ENCODE data around the gene ATP8A2.

The ATP8A2 gene

GRCh38 chr13:25729201-25729600 is 357.4 kb downstream of the ATP8A2 start:
- no peak for DNase-seq (ENCODE audit: low read depth in 2 of 2)

DNA sequence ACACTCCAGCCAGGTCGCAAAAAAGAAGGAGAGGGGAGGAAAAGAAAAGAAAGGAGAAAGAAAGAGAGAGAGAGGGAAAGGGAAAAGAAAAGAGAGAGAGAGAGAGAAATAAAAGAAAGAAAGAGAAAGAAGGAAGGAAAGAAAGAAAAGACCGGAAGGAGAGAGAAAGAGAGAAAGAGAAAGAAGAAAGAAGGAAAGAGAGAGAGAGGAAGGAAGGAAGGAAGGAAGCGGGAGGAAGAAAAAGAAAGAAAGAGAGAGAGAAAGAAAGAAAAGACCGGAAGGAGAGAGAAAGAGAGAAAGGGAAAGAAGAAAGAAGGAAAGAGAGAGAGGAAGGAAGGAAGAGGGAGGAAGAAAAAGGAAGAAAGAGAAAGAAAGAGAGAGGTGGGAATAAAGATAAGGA is 359.3 kb downstream of the ATP8A2 start:
- no peak for DNase-seq (ENCODE audit: low read depth in 2 of 2)

DNA sequence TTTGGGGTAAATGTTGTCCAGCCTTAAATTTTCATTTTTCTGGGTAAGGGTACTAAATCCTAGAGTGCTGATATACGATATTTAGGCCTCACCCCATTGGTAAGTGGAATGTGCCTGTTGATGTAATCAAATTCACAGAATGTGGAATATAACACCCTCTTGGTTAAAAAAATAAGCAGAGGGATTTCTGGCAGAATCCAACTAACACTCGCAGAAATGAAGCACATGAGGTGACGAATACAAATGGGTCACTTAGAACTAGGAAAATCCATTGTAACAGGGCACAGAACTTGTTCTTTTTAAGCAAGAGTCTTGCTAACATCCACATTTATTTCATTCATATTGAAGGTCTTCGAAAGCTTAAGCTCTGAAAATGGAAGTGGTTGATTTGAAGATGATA is 359.8 kb downstream of the ATP8A2 start:
- no peak for DNase-seq (ENCODE audit: low read depth in 2 of 2)

DNA sequence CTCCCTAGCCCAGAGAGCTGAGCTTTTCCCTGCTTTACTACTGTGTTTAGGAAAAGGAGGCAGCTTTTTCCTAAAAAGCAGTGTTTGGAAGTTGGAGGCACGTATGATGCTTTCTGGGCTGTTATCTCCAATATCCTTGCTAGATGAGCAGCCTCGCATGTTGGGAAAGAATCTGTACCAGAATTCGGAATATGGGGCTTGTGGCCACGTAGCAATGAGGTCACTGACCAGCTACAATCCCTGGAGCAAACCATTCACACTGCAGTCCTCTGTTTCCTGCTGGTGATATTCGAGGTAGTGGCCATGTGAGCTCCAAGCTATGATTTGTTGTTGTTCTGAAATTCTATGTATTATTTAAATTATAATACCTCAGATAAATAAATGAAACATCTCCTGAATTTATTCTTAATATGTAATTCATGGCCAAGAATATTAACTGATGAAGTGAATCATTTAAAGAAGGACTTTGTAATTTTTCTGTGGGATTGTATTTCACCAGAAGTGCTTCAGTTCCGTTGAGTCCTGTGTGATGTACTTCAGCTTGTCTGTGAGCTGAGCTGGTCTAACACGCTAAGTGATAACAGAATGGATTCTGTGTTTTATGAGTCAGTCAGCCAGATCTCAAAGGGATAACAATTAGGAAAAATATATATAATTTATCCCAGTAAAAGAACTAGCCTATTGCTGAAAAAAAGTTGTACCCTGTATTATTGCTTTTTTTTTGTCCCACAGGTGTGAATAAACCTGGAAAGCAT is 360.5 kb downstream of the ATP8A2 start:
- DNase-seq (ENCODE audit: low read depth in 2 of 2), result no peak

DNA sequence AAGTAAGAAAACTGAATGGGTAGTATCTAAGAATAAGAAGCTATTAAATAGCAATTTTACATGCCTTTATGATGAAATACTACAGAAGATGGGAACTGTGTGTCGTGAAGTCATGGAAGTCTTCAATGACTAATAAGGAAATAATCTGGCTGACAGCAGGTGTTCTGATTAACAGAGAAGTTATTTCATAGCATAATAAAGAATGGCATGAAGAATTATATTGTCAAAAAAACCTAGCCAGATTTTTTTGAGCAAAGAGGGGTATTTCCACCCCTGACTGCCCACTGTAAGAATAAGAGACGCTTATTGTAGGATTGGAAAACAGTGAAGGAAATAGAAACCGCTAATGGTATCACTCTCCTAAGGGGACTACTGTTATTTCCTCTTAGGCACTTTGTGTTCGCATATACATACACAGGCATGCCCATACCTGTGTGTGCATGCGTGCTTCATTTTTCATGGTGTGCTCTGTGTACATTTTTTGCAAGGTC is 361.3 kb downstream of the ATP8A2 start:
- no peak for DNase-seq (ENCODE audit: low read depth in 2 of 2)

GRCh38 chr13:25733696-25734435 is 362.1 kb downstream of the ATP8A2 start:
- no peak for DNase-seq (ENCODE audit: low read depth in 2 of 2)

- DNase-seq (ENCODE audit: low read depth in 2 of 2), result no peak
These were observed 366.8 kb downstream of the ATP8A2 start for GRCh38 chr13:25738342-25739196.

- DNase-seq (ENCODE audit: low read depth in 2 of 2), result no peak
These were observed 367.6 kb downstream of the ATP8A2 start for GRCh38 chr13:25739376-25739775.

GRCh38 chr13:25741796-25742195 is 370.0 kb downstream of the ATP8A2 start:
- no peak for DNase-seq (ENCODE audit: low read depth in 2 of 2)

DNA sequence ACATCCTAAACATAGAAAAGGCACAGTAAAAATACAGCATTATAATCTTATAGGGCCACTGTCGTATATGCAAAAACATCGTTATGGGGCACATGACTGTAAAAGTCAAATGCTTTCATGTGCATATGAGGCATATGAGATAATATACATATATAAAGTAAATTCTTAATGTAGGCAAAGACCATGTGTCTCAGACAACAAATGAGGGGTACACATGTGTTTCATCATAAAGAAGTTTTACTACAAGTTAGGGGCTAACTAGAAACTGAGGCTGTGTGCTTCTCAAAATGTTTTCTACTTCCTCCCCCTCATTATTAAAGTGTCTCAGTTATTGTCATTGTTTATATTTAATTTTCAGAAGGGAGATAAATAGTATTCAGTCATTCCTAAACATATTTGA is 370.4 kb downstream of the ATP8A2 start:
- DNase-seq (ENCODE audit: low read depth in 2 of 2), result no peak

DNA sequence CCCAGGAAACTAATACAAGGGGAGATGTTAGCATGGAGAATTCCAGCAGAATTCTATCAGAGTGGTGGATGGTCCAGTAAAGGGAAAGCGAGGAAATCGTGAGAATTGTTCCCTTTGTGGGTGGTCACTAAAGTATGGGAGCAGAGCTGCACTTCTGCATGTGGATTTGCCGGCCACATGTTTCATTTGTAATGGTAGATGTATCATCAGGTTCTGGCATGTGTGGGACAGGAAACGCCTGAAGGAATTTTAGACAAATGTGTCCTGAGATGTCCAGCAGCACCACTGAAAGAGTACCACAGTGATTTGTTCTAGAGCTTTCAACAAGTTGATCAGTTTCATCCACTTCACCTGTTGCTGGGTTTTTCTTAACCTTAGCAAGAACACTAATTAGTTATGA is 371.6 kb downstream of the ATP8A2 start:
- no peak for DNase-seq (ENCODE audit: low read depth in 2 of 2)

- DNase-seq (ENCODE audit: low read depth in 2 of 2), result no peak
These were observed 372.4 kb downstream of the ATP8A2 start for GRCh38 chr13:25744178-25744577.

GRCh38 chr13:25746131-25746530 is 374.4 kb downstream of the ATP8A2 start:
- no peak for DNase-seq (ENCODE audit: low read depth in 2 of 2)

- no peak for DNase-seq (ENCODE audit: low read depth in 2 of 2)
These were observed 381.3 kb downstream of the ATP8A2 start for GRCh38 chr13:25752957-25753551.

DNA sequence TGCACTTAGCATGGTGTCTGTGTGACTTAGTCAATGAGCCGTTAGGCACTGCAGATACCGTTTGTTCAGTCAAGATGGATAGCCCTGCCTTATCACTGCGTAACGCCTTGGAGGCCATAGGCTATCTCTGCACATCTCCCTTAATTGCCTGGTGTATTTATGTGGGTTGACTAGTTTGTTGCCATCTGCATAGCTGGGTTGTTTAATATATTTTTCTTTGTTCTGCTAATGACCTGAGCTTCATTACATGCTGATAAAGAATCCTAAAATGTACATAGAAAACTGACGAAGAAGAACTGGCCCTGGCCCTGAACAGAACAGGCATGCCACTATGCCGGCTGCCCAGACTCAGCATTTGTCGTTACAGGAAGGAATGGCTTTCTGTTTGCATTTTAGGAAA is 382.2 kb downstream of the ATP8A2 start:
- DNase-seq (ENCODE audit: low read depth in 2 of 2), result no peak

DNA sequence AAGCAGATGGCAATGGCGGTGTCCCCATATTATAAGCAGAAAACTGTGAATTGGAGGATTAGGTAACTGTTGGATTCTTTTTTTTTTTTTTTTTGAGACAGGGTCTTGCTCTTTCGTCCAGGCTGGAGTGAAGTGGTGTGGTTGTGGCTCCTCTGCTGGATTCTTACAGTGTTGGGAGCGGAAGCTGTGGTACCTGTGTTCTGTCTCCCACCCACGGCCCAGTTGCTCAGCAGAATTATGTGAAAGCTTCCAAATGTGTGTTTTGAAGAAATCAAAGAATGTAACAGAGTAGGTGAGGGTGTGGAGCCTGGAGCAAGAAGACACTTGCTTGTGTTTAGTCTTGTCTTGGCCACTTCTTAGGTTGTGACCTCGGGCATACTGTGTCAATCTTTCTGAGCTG is 384.5 kb downstream of the ATP8A2 start:
- no peak for DNase-seq (ENCODE audit: low read depth in 2 of 2)

DNA sequence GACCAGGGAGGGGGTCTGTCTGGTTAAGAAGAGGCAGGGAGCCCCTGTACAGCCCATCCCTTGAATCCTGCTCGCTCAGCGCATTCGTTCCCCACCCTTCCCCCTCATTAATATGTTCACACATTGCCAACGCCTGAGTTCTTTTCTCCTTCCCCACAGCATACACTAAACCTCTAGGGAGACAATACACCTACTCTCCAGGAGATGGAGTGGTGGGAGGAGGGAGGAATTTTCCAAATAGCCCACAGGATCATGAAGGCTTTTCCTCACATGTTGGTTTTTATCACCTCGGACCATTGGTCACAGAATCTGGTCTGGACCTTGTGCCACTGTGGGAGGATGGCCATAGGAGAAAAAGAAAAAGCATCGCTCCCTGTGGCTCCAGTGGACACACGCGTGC is 385.1 kb downstream of the ATP8A2 start:
- no peak for DNase-seq (ENCODE audit: low read depth in 2 of 2)

- no peak for DNase-seq (ENCODE audit: low read depth in 2 of 2)
These were observed 389.3 kb downstream of the ATP8A2 start for GRCh38 chr13:25761041-25761440.

DNA sequence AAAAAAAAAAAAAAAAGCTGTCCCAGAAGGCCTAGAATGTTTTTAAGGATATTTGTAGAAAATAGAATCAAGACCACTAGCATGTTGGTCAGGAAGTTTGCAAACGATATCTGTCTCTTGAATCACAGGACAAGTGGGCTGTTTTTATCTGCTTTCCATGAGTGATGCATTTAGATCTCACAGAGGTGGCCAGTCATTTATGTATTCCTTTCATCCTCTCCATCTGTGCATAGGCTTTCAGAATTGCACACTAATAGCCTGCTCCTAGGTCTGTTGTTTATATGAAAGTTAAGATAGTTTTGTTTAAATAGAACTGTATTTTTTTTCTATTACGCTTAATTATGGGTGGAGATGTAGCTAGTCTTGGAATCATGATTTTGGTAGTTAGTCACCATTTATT is 390.5 kb downstream of the ATP8A2 start:
- DNase-seq (ENCODE audit: low read depth in 2 of 2), result no peak

GRCh38 chr13:25762795-25763377 is 391.1 kb downstream of the ATP8A2 start:
- no peak for DNase-seq (ENCODE audit: low read depth in 2 of 2)

DNA sequence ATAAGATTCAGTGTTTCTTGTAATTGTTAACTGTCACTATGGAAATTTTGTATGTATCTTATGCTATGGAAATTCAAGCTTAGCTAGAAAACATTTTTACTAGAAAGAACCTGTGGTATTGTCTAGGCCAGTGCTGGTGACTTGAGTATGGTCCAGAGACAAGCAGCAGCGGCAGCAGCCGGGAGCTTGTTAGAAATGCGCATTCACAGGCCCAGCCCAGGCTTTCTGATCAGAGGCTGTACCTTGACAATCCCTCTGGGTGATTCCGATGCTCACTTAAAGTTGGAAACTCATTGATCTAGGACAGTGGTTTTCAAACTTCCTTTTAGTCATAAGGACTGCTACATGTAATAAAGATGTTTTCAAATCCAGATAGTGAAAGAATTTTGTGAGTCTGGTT is 392.6 kb downstream of the ATP8A2 start:
- no peak for DNase-seq (ENCODE audit: low read depth in 2 of 2)

DNA sequence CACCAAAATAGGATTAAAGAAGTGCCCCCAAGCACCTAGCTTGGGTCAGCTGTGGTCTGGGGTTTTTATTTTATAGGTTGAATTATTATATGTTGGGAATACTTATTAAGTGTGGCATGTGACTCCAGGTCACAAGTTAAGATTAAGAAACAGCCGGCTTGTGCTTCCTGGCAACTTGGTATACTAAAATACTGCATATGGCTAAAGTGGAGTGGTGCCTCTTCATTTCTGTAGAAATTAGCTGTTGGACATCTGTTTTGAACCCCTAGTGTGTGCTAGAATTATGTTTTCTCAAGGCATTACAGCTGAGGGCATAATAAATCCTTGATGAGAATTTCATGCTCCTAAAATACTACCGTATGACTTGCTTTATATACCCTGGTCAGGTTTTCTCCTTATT is 393.5 kb downstream of the ATP8A2 start:
- no peak for DNase-seq (ENCODE audit: low read depth in 2 of 2)

Data from activated CD4-positive, alpha-beta T cell treated with anti-CD3 and anti-CD28 coated beads for 24 hours (primary cell).